CD4-positive, alpha-beta memory T cell (primary cell): ENCODE measurements around the gene RBM5. TPM values are rescaled to one million over a fixed set of nuclear protein-coding genes. Genes with fewer than 3 reads are reported as not detected.
A peak's percentile ranks its signal among the peaks of the same experiment; 100 is the strongest.

Source experiments
- CTCF ChIA-PET: fragments of 350-600 bp; sonication (Branson Sonifier 250); formaldehyde crosslinking; loops from one replicate; lab custom pipeline; 2021; ENCODE audit warnings: inconsistent platforms; ENCODE audit not compliant: partially characterized antibody; lab: Charles Lee
- POLR2A ChIA-PET: fragments of 350-600 bp; sonication (Branson Sonifier 250); formaldehyde crosslinking; loops from one replicate; lab custom pipeline; 2021; ENCODE audit not compliant: partially characterized antibody; lab: Charles Lee
- DNase-seq, 5 donors: peaks; one replicate each; pipeline versions ENCODE4 v3.0.0 to v3.0.0-alpha.2; 2020 to 2022; ENCODE audit warnings: mixed read lengths in 1 of 5
- H3K27ac ChIP-seq: one replicate; pipeline ENCODE4 v1.7.0; 2013; ENCODE audit warnings: low read depth, low read length
- H3K27me3 ChIP-seq: 2 replicates; pipeline ENCODE4 v1.7.0; 2013; ENCODE audit warnings: mild to moderate bottlenecking, low read length, moderate library complexity; ENCODE audit not compliant: insufficient read depth
- H3K36me3 ChIP-seq: 2 replicates; pipeline ENCODE4 v1.7.0; 2013; ENCODE audit warnings: mild to moderate bottlenecking, low read length, moderate library complexity; ENCODE audit not compliant: insufficient read depth
- H3K4me1 ChIP-seq: 2 replicates; pipeline ENCODE4 v1.7.0; 2013; ENCODE audit warnings: mild to moderate bottlenecking, low read length, moderate library complexity; ENCODE audit not compliant: insufficient read depth
- H3K4me3 ChIP-seq, 2 donors: one replicate each; pipeline ENCODE4 v1.7.0; 2013; ENCODE audit warnings: low read length in 2 of 2, mild to moderate bottlenecking in 1 of 2
- H3K9me3 ChIP-seq, 2 donors: one replicate each; pipeline ENCODE4 v1.7.0; 2013; ENCODE audit warnings: low read length in 2 of 2, control low read depth in 1 of 2; ENCODE audit not compliant: control insufficient read depth in 1 of 2
- H3K27ac Mint-ChIP-seq, 7 donors: one replicate each; pipeline ENCODE4 v1.8.0; 2020 to 2021; ENCODE audit warnings: mixed read lengths in 7 of 7, mild to moderate bottlenecking in 6 of 7, inconsistent platforms in 3 of 7, moderate library complexity in 3 of 7
- H3K27me3 Mint-ChIP-seq, 2 donors: one replicate each; pipeline ENCODE4 v1.8.0; 2020 to 2021; ENCODE audit warnings: mixed read lengths in 2 of 2
- H3K36me3 Mint-ChIP-seq, 2 donors: one replicate each; pipeline ENCODE4 v1.8.0; 2020 to 2021; ENCODE audit warnings: mixed read lengths in 2 of 2, inconsistent platforms in 1 of 2, mild to moderate bottlenecking in 1 of 2
- H3K4me1 Mint-ChIP-seq, 4 donors: one replicate each; pipeline ENCODE4 v1.8.0; 2020 to 2021; ENCODE audit warnings: mixed read lengths in 4 of 4, mild to moderate bottlenecking in 1 of 4
- H3K4me3 Mint-ChIP-seq, 8 donors: one replicate each; pipeline ENCODE4 v1.8.0; 2020 to 2021; ENCODE audit warnings: mixed read lengths in 8 of 8, mild to moderate bottlenecking in 7 of 8, moderate library complexity in 6 of 8, inconsistent platforms in 3 of 8
- H3K9me3 Mint-ChIP-seq, 8 donors: one replicate each; pipeline ENCODE4 v1.8.0; 2020 to 2021; ENCODE audit warnings: mixed read lengths in 8 of 8, mild to moderate bottlenecking in 5 of 8, inconsistent platforms in 3 of 8, moderate library complexity in 1 of 8
- intact Hi-C: fragments of 100-400 bp; cut with micrococcal nuclease; formaldehyde crosslinking; loops from one replicate; pipeline ENCODE4 v1.15.1; 2023
- polyA plus RNA-seq, 2 donors: library from polyadenylated mRNA; unstranded; fragments of 300-500 nt; fragmentation: Illumina TruSeq; gene quantifications; one replicate each; pipeline ENCODE4 v1.2.3, GENCODE V29; 2021
- total RNA-seq, 2 experiments: library from RNA; stranded (reverse); gene quantifications; one replicate each; pipeline ENCODE4 v1.2.3, GENCODE V29; 2021

Gene RBM5
- total and polyA plus RNA-seq, 4 experiments from 2014 or later, result 16.7 to 385 (median 213) TPM

GRCh38 chr3:50160561-50160983, 71.9 kb downstream of the RBM5 start:
- no peaks in the 10 kb centered on the region for H3K9me3 Mint-ChIP-seq
- Histone ChIP-seq H3K36me3 (no peaks in the 10 kb centered on the region), H3K4me3 (no peak overlapping the region), H3K27ac (no peak overlapping the region), H3K4me1 (peaks cover 9% of the 10 kb centered on the region), H3K27me3 (peaks cover 7% of the 10 kb centered on the region), H3K9me3 (no peaks in the 10 kb centered on the region)
- intact Hi-C loops, result no loop called here
- H3K27me3 Mint-ChIP-seq, result peaks cover 10 to 17% of the 10 kb centered on the region in 2 donors
- no peak overlapping the region for H3K27ac Mint-ChIP-seq
- H3K4me1 Mint-ChIP-seq, result peaks cover 3 to 9% (median 5%) of the 10 kb centered on the region in 4 donors
- DNase-seq, result peak in 1 of 5 donors; percentile 19
- ChIA-PET POLR2A (no interaction called here), CTCF (no interaction called here)
- no peaks in the 10 kb centered on the region for H3K36me3 Mint-ChIP-seq
- no peak overlapping the region for H3K4me3 Mint-ChIP-seq

- H3K27ac ChIP-seq, result no peak overlapping the region
Measured at GRCh38 chr3:50161320-50161719, 72.6 kb downstream of the RBM5 start.

GRCh38 chr3:50162034-50162883, 73.5 kb downstream of the RBM5 start:
- Mint-ChIP-seq H3K27me3 (peaks cover 0 to 9% of the 10 kb centered on the region in 2 donors), H3K9me3 (no peaks in the 10 kb centered on the region), H3K4me1 (peaks cover 0 to 4% (median 0%) of the 10 kb centered on the region in 4 donors), H3K27ac (no peak overlapping the region), H3K36me3 (no peaks in the 10 kb centered on the region), H3K4me3 (no peak overlapping the region)
- DNase-seq, result peak in 1 of 5 donors; percentile 5
- intact Hi-C loops, result no loop called here
- Histone ChIP-seq H3K27ac (no peak overlapping the region), H3K4me3 (no peak overlapping the region), H3K4me1 (no peaks in the 10 kb centered on the region), H3K9me3 (no peaks in the 10 kb centered on the region), H3K36me3 (no peaks in the 10 kb centered on the region), H3K27me3 (no peaks in the 10 kb centered on the region)
- ChIA-PET CTCF (no interaction called here), POLR2A (no interaction called here)

More at GRCh38 chr3:50161320-50161719, 72.6 kb downstream of the RBM5 start:
- no peaks in the 10 kb centered on the region for H3K9me3 ChIP-seq
- no peaks in the 10 kb centered on the region for H3K36me3 ChIP-seq
- CTCF ChIA-PET, result no interaction called here
- no peak overlapping the region for H3K4me3 Mint-ChIP-seq
- peaks cover 1% of the 10 kb centered on the region for H3K4me1 ChIP-seq
- H3K27me3 ChIP-seq, result no peaks in the 10 kb centered on the region
- H3K9me3 Mint-ChIP-seq, result no peaks in the 10 kb centered on the region
- no peak overlapping the region for H3K4me3 ChIP-seq
- H3K4me1 Mint-ChIP-seq, result peaks cover 0 to 4% (median 0%) of the 10 kb centered on the region in 4 donors
- no peak overlapping the region for H3K27ac Mint-ChIP-seq
- POLR2A ChIA-PET, result no interaction called here
- DNase-seq, result no peak
- H3K27me3 Mint-ChIP-seq, result peaks cover 2 to 10% of the 10 kb centered on the region in 2 donors
- intact Hi-C loops, result no loop called here
- no peaks in the 10 kb centered on the region for H3K36me3 Mint-ChIP-seq

GRCh38 chr3:50163572-50164455, 75.1 kb downstream of the RBM5 start:
- intact Hi-C loops, result no loop called here
- peak in 1 of 5 donors; percentile 22 for DNase-seq
- H3K4me3 ChIP-seq, result no peak overlapping the region
- no peaks in the 10 kb centered on the region for H3K9me3 ChIP-seq
- no peak overlapping the region for H3K27ac Mint-ChIP-seq
- POLR2A ChIA-PET, result no interaction called here
- H3K27ac ChIP-seq, result no peak overlapping the region
- peaks cover 0 to 6% of the 10 kb centered on the region in 2 donors for H3K27me3 Mint-ChIP-seq
- no peaks in the 10 kb centered on the region for H3K4me1 ChIP-seq
- no peaks in the 10 kb centered on the region for H3K9me3 Mint-ChIP-seq
- H3K36me3 Mint-ChIP-seq, result no peaks in the 10 kb centered on the region
- CTCF ChIA-PET, result no interaction called here
- H3K4me1 Mint-ChIP-seq, result no peaks in the 10 kb centered on the region
- no peaks in the 10 kb centered on the region for H3K27me3 ChIP-seq
- H3K4me3 Mint-ChIP-seq, result no peak overlapping the region
- no peaks in the 10 kb centered on the region for H3K36me3 ChIP-seq

DNA sequence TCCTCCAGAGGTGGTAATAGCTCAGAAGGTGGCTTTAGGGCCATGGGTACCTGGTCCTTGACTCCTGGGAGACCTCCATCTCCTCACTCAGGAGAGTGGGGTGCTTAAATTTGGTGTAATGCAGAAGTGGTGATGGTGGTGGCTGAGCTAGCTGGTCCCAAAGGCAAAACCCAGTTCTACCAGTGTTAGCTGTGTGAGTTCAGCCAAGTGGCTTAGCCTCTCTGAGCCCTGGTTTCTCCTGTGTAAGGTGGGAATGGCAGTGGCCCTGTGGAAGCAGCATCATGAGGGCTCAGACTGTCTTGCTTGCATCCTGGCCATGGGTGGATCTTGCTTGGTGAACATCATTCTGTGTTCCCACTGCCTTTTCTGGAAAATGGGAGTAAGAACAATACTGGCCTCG, 75.8 kb downstream of the RBM5 start:
- Mint-ChIP-seq H3K4me3 (no peak overlapping the region), H3K27me3 (peaks cover 0 to 6% of the 10 kb centered on the region in 2 donors), H3K36me3 (no peaks in the 10 kb centered on the region), H3K4me1 (no peaks in the 10 kb centered on the region), H3K27ac (no peak overlapping the region), H3K9me3 (no peaks in the 10 kb centered on the region)
- Histone ChIP-seq H3K4me3 (no peak overlapping the region), H3K4me1 (no peaks in the 10 kb centered on the region), H3K27me3 (no peaks in the 10 kb centered on the region), H3K36me3 (no peaks in the 10 kb centered on the region), H3K9me3 (no peaks in the 10 kb centered on the region), H3K27ac (no peak overlapping the region)
- intact Hi-C loops, result no loop called here
- CTCF ChIA-PET, result no interaction called here
- DNase-seq, result no peak
- POLR2A ChIA-PET, result no interaction called here

DNA sequence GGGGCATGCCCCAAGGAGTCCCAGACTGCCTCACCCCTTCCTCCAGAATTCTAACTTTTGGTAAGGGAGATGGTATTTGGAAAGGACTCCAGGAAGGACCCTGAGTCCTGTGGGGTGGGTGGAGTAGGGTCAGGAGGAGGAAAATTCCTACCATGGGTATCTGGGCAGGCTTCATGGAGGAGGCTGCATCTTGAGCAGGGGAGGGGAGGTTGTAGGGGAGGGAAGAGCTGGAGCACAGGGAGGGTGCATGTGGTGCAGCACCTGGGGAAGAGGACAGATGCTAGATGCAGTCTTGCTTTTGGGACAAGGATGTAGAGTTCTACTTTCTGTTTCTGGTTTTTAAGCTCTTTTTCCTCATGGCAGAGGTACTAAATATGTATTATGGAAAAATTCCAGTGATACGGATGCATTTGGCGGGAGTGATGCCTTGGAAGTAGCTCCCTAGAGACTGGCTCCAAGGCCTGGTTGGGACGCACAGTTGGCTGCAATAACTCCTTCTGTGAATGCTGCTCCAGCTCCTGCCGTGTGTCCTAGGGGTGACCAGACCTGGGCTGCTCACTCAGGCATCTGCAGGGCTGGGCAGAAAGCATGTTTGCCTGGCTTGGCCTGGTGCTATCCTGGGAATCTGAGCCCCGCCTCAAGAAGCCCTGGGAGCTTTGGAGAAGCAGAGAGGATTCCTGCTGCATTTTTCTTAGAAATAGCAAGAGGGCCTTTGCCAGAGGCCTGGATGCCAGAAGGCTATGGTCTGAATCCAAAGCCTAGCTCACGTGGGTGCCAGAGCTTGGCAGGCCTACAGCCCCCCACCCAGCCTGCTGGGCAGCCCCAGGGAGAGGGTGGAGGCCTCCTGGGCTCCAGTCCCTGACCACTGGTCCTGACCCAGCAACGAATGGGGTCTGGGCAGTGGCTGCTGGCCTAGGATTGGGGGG, 76.5 kb downstream of the RBM5 start:
- peaks cover 0 to 6% of the 10 kb centered on the region in 2 donors for H3K27me3 Mint-ChIP-seq
- POLR2A ChIA-PET, result no interaction called here
- H3K9me3 Mint-ChIP-seq, result no peaks in the 10 kb centered on the region
- no peak for DNase-seq
- no peak overlapping the region for H3K4me3 ChIP-seq
- H3K4me1 ChIP-seq, result no peaks in the 10 kb centered on the region
- H3K27me3 ChIP-seq, result no peaks in the 10 kb centered on the region
- no peaks in the 10 kb centered on the region for H3K4me1 Mint-ChIP-seq
- no peaks in the 10 kb centered on the region for H3K9me3 ChIP-seq
- H3K36me3 ChIP-seq, result no peaks in the 10 kb centered on the region
- no peak overlapping the region for H3K4me3 Mint-ChIP-seq
- H3K36me3 Mint-ChIP-seq, result no peaks in the 10 kb centered on the region
- CTCF ChIA-PET, result no interaction called here
- no peak overlapping the region for H3K27ac ChIP-seq
- H3K27ac Mint-ChIP-seq, result no peak overlapping the region
- intact Hi-C loops, result no loop called here
